DMS 273 (cell line): ENCODE results near the gene CREB3L4.
"Not testable (repeated sequence)": the region's sequence is repeated elsewhere in the genome, so short reads cannot be mapped to it uniquely, and the experiment has no call there.

Source experiments
- DNase-seq: peaks from one replicate; lab custom pipeline; 2025; ENCODE audit not compliant: unreplicated experiment; lab: John Stamatoyannopoulos, UW

Gene CREB3L4

GRCh38 chr1:153958111-153958960, 9.4 kb upstream of the CREB3L4 start, which contains the start of gene CRTC2:
CRTC2 (minus strand) TSS chr1:153958612; CDS start chr1:153958497, 115 bp downstream.
- DNase-seq: peak; percentile 99

DNA sequence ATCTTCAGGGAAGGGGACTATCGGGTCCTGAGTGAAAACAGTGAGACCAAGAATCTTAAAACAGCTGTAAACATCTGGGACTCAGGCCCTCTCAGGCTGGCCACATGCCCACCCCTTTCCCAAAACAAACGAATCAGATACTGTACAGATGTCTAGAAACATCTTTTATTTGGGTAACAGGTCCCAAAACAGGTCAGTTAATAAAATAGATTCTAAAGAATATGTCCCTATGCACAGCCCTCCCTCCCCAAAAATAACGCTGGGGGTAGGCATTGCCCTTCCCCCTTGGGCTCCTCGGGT, 8.8 kb upstream of the CREB3L4 start:
- DNase-seq: no peak

GRCh38 chr1:153959454-153959853, 8.2 kb upstream of the CREB3L4 start:
- DNase-seq: no peak

GRCh38 chr1:153960206-153960605, 7.5 kb upstream of the CREB3L4 start:
- no peak for DNase-seq

DNA sequence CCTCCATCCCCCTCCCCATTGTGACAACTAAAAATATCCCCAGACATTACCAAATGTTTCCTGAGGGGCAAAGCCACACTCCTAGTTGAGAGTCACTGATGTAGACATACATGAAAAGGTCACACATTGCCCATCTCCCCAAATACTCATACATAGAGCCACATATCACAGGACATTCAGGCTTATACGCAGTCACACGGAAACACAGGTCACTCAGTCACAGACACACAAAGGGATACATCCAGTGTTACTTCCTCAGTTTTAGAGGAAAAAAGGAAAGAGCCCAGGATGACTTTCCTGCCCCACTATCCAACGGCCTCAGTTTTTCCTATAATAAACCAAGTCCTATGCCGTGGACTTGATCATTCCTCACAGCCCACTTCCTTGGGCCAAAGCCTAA, 6.3 kb upstream of the CREB3L4 start:
- no peak for DNase-seq

GRCh38 chr1:153962088-153963029, 5.3 kb upstream of the CREB3L4 start:
- DNase-seq: no peak

DNA sequence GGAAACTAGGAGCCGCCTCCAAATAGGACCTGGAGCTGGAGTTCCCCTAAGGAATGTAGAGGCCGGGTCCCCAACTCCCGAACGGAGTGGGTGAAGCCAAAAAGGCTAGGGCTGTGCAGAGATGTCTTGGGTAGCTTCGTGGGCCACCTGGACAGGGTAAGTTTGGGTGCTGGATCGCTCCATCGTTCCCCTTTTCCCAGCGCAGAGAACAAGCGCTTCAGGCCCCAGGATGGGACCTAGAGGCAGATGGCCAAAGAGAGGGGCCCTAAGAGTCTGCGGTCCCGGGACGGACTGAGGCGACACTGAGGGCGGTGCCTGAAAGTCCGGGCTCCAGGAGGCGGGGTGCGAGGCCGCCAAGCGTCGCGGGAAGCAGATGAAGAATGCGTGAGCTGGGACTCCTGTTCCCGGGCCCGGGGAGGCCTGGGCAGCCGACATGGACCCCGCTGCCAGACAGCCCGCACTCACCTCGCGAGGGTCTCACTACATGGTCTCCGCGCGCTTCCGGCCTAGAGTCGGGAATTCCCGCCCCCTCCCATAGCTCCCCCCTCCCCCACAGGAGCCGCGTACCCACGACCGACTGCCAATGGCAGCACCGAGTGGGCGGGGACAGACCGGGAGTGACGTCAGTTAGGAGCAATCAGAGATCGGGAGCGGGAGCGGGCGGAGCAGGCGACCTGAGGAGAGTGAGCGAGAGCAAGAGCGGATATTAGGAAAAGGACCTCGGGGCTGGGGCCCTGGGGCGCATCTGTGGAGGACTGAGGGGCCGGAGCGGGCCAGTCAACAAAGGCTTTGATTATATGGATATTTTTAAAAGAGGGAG, 4.5 kb upstream of the CREB3L4 start, which contains the start of gene SLC39A1:
Gene SLC39A1 (minus strand): TSS at position 508 of the 820 bp plus-strand sequence. CDS start 822 bp downstream, outside the sequence.
- DNase-seq: peak; percentile 99

- peak; percentile 73 for DNase-seq
These were observed 3.8 kb upstream of the CREB3L4 start for GRCh38 chr1:153963850-153964331.

DNA sequence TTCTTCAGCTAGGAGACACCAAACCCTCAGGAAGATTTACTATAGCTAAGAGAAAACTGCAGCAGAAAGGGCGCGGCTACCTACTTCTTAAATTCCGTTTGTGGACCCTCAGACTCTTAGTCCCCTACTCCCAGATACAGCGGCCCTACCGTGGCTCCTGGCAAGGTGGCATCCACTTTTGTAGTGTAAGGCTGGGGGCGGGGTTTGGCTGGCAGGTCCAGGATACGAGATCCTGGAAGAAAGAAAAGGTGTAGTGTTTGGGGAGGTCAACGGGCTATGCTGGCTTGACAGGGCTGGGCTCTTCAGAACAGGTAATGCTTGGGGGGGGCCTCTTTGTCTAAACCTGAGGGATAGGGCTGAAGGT, 280 bp downstream of the CREB3L4 start:
- DNase-seq: peak; percentile 67

- no peak for DNase-seq
These were observed 706 bp downstream of the CREB3L4 start for GRCh38 chr1:153968408-153968807.

DNA sequence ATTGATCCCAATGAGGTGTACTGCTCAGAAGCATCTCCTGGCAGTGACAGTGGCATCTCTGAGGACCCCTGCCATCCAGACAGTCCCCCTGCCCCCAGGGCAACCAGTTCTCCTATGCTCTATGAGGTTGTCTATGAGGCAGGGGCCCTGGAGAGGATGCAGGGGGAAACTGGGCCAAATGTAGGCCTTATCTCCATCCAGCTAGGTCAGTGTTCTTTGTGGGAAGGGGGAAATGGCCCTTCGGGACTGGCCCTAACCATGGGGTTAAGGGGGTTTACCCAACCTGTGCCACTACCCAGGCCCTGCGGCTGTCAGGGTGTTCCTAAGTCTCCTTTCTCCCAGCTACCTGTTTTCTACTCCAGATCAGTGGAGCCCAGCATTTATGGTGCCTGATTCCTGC, 1.3 kb downstream of the CREB3L4 start:
- no peak for DNase-seq

GRCh38 chr1:153970346-153970745, 2.6 kb downstream of the CREB3L4 start:
- DNase-seq: no peak

DNA sequence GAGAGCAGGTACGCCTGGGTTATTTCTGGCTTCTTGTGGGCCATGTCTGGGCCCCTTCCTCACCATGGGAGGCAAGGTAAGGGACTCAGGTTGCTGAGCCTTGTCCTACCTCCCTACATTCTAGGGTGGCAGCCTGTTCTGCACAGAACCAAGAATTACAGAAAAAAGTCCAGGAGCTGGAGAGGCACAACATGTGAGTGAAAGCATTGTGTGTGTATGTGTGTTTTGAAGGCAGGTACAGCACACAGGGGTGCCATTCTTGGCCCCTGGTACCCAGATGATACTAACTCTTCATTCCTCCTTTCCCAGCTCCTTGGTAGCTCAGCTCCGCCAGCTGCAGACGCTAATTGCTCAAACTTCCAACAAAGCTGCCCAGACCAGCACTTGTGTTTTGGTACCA, 5.4 kb downstream of the CREB3L4 start:
- DNase-seq: no peak

- no peak for DNase-seq
These were observed 5.8 kb downstream of the CREB3L4 start for GRCh38 chr1:153973525-153973924.

DNA sequence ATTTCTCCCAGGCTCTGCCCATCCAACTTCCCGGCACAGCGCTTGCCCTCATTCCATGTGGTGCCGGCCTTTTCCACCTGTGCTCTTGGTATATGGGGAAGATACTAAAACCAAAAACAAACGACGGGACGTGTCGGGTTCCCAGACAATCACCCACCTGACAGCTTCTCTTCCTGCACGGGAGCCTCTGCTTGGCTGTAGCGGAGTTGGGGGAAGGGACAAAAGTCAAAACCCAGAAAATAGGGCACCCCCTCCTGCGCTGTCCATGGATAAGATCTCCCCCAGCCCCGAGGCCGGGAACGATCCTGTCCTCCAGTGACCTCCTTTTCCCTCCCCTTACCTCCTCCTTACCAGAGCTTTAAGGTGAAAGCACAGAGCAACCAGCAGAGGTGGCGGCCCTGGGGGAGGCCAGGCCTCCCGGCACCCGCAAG, 9.1 kb downstream of the CREB3L4 start:
- no peak for DNase-seq

DNA sequence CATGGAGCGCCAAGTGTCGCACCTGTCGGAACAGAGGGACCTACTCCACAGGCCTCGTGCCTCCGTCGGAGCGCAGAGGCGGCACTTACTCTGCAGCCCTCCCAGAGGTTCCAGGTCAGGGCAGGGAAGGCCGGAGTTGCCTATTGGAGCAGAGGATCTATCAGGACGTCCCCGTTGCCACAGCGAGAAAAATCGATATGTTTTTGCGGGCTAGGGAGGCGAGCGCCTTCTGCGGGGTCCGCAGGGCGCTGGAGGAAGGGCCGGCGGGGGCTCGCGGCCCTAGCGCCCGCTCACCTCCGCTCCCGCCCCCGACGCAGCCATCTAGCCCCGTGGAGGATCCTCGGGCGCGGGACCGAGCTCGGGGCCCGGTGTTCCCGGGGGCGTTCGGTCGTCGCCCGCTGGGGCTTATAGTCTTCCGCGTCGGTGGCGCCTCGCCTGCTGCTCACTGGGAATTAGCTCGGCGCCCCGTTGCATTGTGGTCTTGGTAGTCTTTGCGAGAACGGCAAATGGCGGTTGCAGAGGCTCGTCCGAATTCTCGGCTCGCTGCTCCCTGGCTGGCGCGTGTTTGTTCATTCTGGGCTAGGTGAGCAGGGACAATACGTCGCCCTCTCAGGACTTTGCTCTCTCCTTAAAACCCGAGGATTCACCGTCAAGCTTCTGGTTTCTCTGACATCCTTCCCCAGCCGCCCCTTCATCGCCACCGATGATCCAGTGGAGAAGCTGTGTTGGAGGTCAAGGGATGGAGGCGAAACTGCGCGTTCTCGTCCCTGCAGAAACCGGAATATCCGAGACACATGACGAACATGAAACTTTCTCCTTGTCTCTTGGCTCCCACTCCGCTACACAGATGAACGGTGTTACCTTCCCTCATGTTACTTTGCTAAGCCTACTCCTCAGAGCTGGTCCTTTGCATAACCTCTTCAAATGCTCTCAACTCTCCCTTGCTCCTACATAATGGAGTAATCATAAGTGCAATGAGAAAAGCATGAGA, 9.8 kb downstream of the CREB3L4 start, which contains the start of gene JTB:
Gene JTB (minus strand): TSS at position 425 of the 991 bp plus-strand sequence. CDS start 422 bp downstream, at position 3.
- peak; percentile 96 for DNase-seq

DNA sequence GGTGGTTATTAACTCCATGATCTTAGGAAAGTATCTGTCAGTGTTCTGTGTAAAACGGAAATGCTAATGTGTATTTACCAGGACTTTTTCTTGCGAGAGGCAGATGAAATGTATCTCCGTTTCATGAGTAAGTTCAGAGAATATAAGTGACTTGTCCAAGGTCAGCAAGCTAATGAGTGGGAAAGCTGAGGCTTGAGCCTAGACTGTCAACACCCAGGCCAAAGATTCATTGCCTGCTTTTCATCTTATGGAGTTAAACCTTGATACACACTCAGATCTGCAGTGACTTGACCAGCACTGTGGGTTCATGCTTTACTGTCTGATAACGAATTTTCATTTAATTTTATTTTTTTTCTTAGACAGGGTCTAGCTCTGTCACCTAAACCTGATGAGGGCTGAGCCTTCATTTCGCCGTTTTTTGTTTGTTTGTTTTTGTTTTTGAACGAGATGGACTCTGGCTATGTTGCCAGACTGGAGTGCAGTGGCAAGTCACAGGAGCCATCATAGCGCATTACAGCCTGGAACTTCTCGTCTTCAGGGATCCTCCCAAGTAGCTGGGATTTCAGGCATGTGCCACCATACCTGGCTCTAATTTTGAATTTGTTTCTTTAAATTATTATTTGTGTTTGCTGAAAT, 10.7 kb downstream of the CREB3L4 start:
- no peak for DNase-seq

DNA sequence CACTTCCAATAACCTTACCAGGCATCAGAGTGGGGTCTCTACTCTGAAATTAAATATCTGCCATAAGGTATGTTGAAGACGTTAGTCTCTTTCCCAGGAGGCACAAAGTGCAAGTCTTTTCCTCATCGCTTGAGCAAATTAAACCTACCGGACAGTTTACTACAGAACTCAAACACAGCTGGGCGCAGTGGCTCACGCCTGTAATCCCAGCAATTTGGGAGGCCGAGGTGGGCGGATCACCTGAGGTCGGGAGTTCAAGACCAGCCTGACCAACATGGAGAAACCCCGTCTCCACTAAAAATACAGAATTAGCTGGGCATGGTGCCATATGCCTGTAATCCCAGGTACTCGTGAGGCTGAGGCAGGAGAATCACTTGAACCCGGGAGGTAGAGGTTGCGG, 11.4 kb downstream of the CREB3L4 start:
- DNase-seq: not testable (repeated sequence)

DNA sequence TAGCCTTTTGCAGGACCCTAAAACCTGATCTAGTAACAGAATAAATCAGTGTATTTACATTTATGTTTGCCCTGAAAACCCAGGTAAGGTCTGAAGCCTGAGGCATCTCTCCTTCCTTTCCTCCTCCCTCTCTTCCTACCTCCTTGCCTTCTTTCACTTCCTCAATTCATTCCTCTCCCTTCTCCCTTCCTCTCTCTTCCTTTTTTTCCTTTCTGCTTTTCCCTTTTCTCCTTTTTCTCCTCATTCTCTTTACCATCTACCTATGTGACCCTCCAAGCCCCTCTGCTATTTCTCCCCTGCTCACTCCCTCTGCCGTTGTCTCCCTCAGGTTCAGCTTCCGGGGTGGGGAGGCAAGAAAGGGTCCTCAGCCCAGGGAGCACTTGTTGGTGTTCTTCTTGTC, 14.0 kb downstream of the CREB3L4 start:
- not testable (repeated sequence) for DNase-seq
